GM12864 (cell line): Measurements from ENCODE around the gene EAPP.
"Not testable (repeated sequence)": the region's sequence is repeated elsewhere in the genome, so short reads cannot be mapped to it uniquely, and the experiment has no call there.

ENCODE experiments used
- DNase-seq: peaks from one replicate; pipeline ENCODE4 v3.0.0-alpha.2; 2011; ENCODE audit warnings: low read depth
- H3K4me3 ChIP-seq: 2 replicates; pipeline ENCODE4 v1.5.1; 2011; ENCODE audit warnings: mild to moderate bottlenecking, low read depth, low read length, control low read depth
- CTCF ChIP-seq: IDR thresholded peaks from 2 replicates; pipeline ENCODE4 v1.5.1; 2011; ENCODE audit warnings: low read depth, mild to moderate bottlenecking, moderate library complexity, low read length, control low read depth, inconsistent platforms; ENCODE audit errors: missing control alignments

EAPP gene

GRCh38 chr14:34507884-34508283 is 31.6 kb downstream of the EAPP start:
- no peak for TF ChIP-seq CTCF
- no peak overlapping the region for H3K4me3 ChIP-seq
- DNase-seq = no peak

GRCh38 chr14:34507459-34507858 is 32.0 kb downstream of the EAPP start:
- TF ChIP-seq CTCF = no peak
- no peak overlapping the region for H3K4me3 ChIP-seq
- DNase-seq = no peak

- not testable (repeated sequence) for H3K4me3 ChIP-seq, DNase-seq
Measured at GRCh38 chr14:34505124-34505491, 34.4 kb downstream of the EAPP start.

- not testable (repeated sequence) for H3K4me3 ChIP-seq, DNase-seq
Measured at GRCh38 chr14:34504027-34504426, 35.5 kb downstream of the EAPP start.

- no peak for DNase-seq
- H3K4me3 ChIP-seq = no peak overlapping the region
Measured at GRCh38 chr14:34502545-34503225, 36.8 kb downstream of the EAPP start.

GRCh38 chr14:34502001-34502400 is 37.5 kb downstream of the EAPP start:
- no peak for DNase-seq
- no peak for TF ChIP-seq CTCF
- no peak overlapping the region for H3K4me3 ChIP-seq

More at GRCh38 chr14:34502545-34503225, 36.8 kb downstream of the EAPP start:
- no peak for TF ChIP-seq CTCF

GRCh38 chr14:34501004-34501580 is 38.4 kb downstream of the EAPP start:
- DNase-seq = no peak
- H3K4me3 ChIP-seq = no peak overlapping the region
- TF ChIP-seq CTCF = no peak

- no peak overlapping the region for H3K4me3 ChIP-seq
- peak; percentile 53 for TF ChIP-seq CTCF
- DNase-seq = no peak
Measured at GRCh38 chr14:34498684-34499412, 40.7 kb downstream of the EAPP start.
